Activated naive CD4-positive, alpha-beta T cell treated with anti-CD3 and anti-CD28 coated beads, Interleukin-2, amount 50 U/mL, for 72 hours (primary cell): ENCODE results near the gene CNDP1. TPM values are rescaled to one million over a fixed set of nuclear protein-coding genes. Genes with fewer than 3 reads are reported as not detected.
"Not testable (repeated sequence)": the region's sequence is repeated elsewhere in the genome, so short reads cannot be mapped to it uniquely, and the experiment has no call there.

Source experiments
- ATAC-seq, 2 donors: fragments of 150-1000 bp; cut with Tn5 transposase; 2 replicates each; pipeline ENCODE4 v1.10.0; 2021; ENCODE audit warnings: mild to moderate bottlenecking in 2 of 2, moderate library complexity in 2 of 2
- DNase-seq, 2 donors: peaks; one replicate each; pipeline ENCODE4 v3.0.0; 2021 to 2022; ENCODE audit warnings: low spot score in 2 of 2
- H3K27ac Mint-ChIP-seq, 2 donors: one replicate each; pipeline ENCODE4 v1.8.0; 2022; ENCODE audit warnings: mild to moderate bottlenecking in 2 of 2, mixed read lengths in 2 of 2
- H3K36me3 Mint-ChIP-seq, 2 donors: one replicate each; pipeline ENCODE4 v1.8.0; 2022; ENCODE audit warnings: mixed read lengths in 2 of 2
- H3K9me3 Mint-ChIP-seq, 2 donors: one replicate each; pipeline ENCODE4 v1.8.0; 2022; ENCODE audit warnings: mixed read lengths in 2 of 2
- total RNA-seq, 2 donors: library from RNA; stranded (reverse); gene quantifications; one replicate each; pipeline ENCODE4 v1.2.3, GENCODE V29; 2022

CNDP1 gene
- total RNA-seq, 2 donors from 2014 or later: 0.32 TPM; not detected in 1

DNA sequence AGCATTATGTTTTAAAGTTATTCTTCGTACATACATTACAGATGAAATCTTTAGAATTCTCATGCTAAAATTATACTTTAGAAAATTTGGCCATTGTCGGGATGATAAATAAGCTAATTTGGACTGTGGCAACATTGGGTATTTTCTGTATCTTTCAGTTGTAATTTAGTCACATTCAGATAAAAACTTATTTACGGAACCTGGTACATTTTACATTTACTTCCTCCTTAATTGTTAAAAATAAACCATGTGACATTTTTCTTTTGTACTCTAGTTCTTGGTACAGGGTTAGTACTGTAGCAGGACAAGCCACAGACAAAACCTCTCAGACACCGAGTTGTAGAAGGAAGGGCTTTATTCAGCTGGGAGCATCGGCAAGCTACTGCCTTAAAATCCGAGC lies 33.9 kb upstream of the CNDP1 start:
- Mint-ChIP-seq H3K36me3 (peaks cover 25 to 29% of the 10 kb centered on the region in 2 donors), H3K27ac (peak overlapping the region; percentile 92 to 96), H3K9me3 (no peaks in the 10 kb centered on the region)
- DNase-seq (no peak), ATAC-seq (no peak)

DNA sequence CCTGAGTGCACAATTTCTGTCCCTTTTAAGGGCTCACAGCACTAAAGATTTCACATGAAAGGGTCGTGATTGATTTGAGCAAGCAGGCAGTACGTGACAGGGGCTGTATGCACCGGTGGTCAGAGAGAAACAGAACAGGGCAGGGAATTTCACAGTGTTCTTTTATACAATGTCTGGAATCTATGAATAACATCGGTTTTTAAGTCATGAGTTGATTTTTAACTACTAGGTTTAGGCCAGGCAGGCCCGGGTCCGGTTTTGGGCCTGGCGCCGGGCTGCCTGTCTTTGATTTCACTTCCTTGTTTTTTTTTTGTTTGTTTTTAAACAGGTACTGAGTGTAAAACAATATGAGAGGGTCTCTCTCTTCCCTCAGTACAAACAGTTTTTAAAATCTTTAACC lies 33.5 kb upstream of the CNDP1 start:
- Mint-ChIP-seq H3K36me3 (peaks cover 25 to 29% of the 10 kb centered on the region in 2 donors), H3K27ac (peak overlapping the region; percentile 92 to 96)
- not testable (repeated sequence) for DNase-seq, H3K9me3 Mint-ChIP-seq, ATAC-seq

DNA sequence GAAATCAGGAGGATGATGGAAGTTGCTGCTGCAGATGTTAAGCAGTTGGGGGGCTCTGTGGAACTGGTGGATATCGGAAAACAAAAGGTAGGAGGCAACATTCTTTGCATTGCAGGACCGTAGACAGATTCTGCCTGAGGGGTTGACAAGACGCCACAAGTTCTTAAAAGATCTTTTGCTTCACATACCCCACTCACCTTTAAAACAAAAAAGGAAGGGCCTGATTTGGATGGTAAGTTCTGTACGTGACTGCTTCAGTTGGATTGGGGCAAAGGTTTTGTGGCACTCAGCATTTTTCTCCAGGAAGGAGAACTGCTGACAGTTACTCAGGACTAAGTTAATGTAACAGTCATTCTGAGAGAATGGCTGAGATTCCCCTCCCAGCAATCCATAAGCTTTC lies 32.9 kb upstream of the CNDP1 start:
- DNase-seq (no peak), ATAC-seq (no peak)
- Mint-ChIP-seq H3K36me3 (peaks cover 25 to 30% of the 10 kb centered on the region in 2 donors), H3K27ac (peak overlapping the region; percentile 92 to 96), H3K9me3 (no peaks in the 10 kb centered on the region)

DNA sequence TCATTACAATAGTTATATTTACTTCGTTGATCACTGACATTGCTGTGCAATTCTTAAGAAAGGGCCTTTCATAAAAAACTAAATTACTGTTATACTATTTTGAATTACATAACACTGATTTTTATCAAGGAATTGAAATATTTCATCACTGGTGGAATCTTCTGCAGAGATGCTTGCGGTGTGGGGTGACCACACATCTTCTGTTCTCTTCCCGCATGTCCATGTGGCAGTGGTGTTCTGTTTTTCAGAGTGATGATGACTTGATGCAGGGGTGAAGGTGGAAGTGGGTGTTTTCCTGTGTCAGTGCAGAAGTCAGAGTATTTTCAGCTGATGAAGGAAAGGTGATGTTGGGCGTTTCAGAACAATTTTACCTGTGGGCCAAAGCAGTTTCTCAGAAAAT lies 31.2 kb upstream of the CNDP1 start:
- ATAC-seq (no peak), DNase-seq (no peak)
- Mint-ChIP-seq H3K36me3 (peaks cover 32 to 33% of the 10 kb centered on the region in 2 donors), H3K27ac (peak overlapping the region; percentile 7 to 48), H3K9me3 (no peaks in the 10 kb centered on the region)

DNA sequence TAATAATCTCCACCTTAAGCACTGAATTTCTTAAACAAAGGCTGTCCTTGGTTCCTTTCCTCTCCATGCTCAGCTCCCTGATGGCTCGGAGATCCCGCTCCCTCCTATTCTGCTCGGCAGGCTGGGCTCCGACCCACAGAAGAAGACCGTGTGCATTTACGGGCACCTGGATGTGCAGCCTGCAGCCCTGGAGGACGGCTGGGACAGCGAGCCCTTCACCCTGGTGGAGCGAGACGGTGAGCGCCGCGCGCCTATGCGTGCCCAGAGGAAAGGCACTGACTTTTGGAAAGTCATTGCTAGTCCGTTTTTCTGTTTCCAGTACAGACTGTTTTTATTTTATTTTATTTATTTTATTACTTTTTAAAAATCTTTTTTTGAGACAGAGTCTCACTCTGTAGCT lies 28.5 kb upstream of the CNDP1 start:
- no peak for ATAC-seq
- Mint-ChIP-seq H3K9me3 (no peaks in the 10 kb centered on the region), H3K36me3 (peaks cover 23 to 26% of the 10 kb centered on the region in 2 donors), H3K27ac (no peak overlapping the region)
- no peak for DNase-seq

DNA sequence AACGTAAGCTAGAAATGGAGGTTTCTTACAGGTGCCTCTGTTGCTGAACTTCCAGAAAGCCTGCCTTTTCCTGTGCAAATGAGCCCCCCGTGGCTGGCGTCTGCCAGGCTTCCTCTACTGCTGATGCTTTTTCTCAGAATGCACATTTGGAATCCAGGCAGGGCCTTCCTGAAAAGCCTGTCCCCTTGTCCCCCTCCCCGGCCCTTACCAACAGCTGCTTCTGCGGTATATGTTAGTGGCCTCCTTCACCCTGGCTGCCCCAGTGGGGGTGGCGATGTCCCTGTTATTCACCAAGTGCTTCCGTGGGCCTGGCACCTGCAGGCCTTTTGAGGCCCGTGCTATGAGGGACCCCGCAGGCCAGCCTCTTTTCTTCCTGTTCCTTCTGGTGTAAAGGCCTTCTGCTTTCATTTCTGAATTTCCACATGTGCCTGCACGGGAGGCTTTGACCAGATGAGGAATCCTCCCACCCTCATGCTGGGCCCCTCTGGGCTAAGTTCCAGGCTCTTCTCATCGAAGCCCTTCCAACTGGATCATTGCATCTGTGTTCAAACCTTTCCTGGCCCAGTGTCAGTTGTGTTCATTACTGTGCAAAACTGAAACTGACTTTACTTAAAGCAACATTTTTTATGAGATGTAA lies 27.7 kb upstream of the CNDP1 start:
- no peaks in the 10 kb centered on the region for H3K9me3 Mint-ChIP-seq
- DNase-seq (no peak), ATAC-seq (no peak)
- H3K27ac Mint-ChIP-seq: peak overlapping the region in 1 of 2 donors; percentile 95
- peaks cover 16 to 20% of the 10 kb centered on the region in 2 donors for H3K36me3 Mint-ChIP-seq

DNA sequence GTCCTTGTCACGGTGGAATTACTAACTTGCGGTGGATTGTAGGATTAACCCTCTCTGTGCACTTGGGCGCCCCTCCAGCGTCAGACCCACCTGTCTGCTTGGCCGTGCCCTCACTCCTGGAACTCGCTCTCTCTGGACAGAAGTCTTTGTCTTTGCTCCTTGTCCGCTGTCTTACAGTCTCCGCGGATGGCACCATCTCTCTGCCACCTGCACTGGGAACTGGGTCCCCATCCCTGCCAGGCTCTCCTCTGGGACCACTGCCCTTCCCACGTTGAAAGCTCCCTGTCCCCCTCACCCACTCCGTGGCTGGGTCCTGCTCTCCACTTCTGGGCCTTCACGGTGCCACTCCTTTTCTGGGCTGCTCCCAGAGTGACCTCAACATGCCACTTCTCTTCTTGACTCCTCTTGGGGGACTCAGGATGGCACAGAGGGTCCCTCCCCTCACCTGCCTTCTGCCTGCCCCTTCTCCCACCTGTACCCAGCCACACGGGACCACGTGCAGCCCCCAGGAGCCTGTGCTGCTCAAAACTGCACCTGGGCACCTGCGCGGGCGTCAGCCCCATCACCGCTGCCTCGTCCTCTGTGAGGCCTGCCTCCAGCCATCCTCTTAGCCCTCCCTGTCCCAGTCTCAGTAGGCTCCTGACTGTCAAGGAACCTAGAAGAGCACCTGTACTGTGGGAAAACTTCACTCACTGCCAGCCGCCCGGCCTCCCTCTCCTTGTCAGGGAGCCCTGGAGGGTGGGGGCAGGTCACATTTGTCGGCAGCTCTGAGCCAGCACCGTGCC lies 27.0 kb upstream of the CNDP1 start:
- peaks cover 16 to 23% of the 10 kb centered on the region in 2 donors for H3K36me3 Mint-ChIP-seq
- peak overlapping the region in 1 of 2 donors; percentile 24 for H3K27ac Mint-ChIP-seq
- ATAC-seq (no peak), DNase-seq (no peak)
- H3K9me3 Mint-ChIP-seq: no peaks in the 10 kb centered on the region

DNA sequence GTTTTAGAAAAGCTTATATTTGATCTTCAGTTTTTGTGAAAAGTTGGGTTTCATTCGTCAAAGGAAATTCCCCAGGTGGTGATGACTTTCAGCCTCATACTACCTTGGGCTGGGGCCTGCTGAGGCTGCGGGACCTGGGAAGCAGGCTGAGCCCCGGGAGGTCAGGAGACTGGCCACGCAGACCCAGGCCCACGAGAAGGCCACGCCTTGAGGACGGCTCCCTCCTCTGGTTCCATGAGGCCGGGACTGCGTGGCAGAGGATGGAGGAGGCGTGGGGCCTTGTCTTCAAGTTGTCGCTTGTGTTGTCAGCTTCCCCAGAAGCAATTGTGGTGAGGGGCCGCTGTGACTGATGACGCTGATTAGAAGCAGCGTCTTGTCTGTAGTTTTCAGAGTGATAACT lies 26.4 kb upstream of the CNDP1 start:
- Mint-ChIP-seq H3K9me3 (no peaks in the 10 kb centered on the region), H3K36me3 (peaks cover 16 to 29% of the 10 kb centered on the region in 2 donors), H3K27ac (peak overlapping the region; percentile 24 to 65)
- ATAC-seq: no peak
- no peak for DNase-seq

DNA sequence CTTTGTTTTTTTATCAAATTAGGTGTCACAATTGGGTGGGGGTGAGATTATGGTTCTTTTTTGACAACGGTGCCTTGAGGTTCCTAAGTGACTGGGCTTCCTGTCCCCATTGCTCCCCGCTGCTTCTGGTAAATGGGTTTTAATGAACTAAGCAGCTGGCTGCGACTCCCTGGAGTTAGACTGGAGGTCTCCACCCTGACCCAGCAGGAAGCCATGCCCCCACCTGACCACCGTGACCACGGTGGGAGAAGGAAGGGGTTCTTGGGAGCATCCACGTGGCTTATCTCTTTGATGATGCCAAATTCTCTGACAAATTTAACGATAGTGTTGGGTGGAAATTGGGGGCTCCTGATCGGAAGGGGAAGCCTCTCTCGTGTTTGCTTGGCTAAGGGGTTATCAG lies 25.9 kb upstream of the CNDP1 start:
- H3K27ac Mint-ChIP-seq: peak overlapping the region; percentile 34 to 65
- no peak for DNase-seq
- no peak for ATAC-seq
- no peaks in the 10 kb centered on the region for H3K9me3 Mint-ChIP-seq
- peaks cover 16 to 29% of the 10 kb centered on the region in 2 donors for H3K36me3 Mint-ChIP-seq

DNA sequence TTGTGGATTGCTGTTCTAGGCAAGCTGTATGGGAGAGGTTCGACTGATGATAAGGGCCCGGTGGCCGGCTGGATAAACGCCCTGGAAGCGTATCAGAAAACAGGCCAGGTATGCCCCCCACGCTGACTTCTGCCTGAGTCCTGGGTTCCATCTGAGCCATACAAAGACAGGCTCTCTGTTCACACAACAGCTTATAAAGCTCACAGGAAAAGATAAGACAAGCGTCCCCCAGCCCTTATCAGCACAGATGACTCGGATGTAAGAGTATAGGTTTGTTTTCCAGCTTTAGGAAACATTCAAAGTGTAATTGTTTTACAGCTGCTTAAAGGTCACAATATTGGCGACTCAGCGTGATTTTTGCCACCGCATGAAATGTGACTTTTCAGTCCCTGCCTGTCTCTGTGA lies 25.5 kb upstream of the CNDP1 start:
- DNase-seq: peak in 1 of 2 donors; percentile 23
- H3K36me3 Mint-ChIP-seq: peaks cover 16 to 27% of the 10 kb centered on the region in 2 donors
- H3K9me3 Mint-ChIP-seq: no peaks in the 10 kb centered on the region
- ATAC-seq: no peak
- H3K27ac Mint-ChIP-seq: peak overlapping the region; percentile 29 to 34

DNA sequence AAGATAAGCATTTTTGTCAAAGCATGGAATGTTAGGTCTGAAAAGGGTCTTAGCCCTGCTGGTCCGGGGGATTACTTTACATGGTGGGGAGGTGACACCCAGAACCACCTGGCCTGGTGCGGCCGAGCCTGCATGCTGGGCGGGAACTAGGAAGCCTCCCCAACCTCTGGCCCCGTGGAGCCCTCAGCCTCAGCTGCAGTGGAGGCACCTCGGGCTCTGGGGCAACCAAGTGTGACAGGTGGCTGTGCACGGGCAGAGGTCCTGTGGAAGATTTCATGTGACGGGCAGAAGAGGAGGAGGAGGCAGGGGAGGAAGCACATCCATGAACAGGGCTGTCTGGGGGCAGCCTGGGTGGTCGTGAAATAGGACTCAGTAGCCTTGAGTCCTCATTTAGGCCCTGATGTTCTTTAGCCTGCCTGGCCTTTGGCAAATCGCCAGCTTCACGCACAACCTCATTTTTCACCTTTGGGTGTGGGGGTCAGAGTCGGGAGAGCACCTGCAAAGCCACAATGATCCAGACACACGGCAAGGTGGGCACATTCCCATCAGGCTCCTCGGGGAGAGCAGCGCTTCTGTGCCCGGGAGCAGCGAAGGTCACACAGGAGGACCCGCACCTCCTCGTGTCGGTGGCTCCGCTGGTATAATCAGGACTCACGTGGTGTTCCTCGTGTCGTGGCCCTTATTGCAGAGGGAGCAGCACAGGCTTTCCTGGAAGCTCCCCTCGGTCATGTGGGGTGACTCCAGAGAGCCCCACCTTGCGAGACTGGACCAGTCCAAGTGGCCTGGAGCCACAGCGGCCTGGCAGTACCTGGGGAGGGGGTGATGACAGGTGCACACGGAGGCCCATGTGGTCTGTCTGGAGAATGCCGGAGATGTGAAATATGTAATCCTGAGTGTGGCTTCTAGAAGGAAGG lies 24.2 kb upstream of the CNDP1 start:
- H3K9me3 Mint-ChIP-seq: no peaks in the 10 kb centered on the region

DNA sequence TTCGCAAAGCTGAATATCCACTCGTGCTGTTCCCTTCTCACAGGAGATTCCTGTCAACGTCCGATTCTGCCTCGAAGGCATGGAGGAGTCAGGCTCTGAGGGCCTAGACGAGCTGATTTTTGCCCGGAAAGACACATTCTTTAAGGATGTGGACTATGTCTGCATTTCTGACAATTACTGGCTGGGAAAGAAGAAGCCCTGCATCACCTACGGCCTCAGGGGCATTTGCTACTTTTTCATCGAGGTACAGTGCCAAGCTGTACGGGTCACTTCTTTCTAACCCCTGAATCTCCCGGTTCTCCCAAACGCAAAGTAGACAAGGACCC lies 23.6 kb upstream of the CNDP1 start:
- H3K27ac Mint-ChIP-seq: no peak overlapping the region
- no peak for ATAC-seq

More for the DNA sequence above, 24.2 kb upstream of the CNDP1 start:
- no peak for ATAC-seq
- Mint-ChIP-seq H3K36me3 (peaks cover 16 to 27% of the 10 kb centered on the region in 2 donors), H3K27ac (no peak overlapping the region)
- peak in 1 of 2 donors; percentile 35 for DNase-seq

DNA sequence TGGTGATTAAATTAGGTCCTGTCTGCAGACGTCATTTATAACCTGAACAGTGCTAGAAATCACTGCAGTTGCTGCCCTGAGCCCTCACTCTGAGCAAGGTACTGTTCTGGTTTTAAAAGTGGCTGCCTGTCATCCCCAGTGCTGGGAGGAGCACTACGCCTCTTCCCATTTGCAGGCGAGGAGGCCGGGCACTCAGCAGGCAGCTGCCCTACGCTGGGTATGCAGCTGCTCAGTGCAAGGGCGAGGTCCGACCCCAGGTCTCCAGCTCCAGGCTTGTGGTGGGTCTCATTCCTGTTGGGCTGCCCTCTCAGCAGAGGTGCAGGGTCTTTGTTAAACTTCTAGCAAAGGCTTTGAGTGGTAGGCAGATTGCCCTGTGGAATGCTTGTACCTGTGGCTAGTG lies 22.5 kb upstream of the CNDP1 start:
- DNase-seq (no peak), ATAC-seq (no peak)
- no peak overlapping the region for H3K27ac Mint-ChIP-seq
- peaks cover 11 to 22% of the 10 kb centered on the region in 2 donors for H3K36me3 Mint-ChIP-seq
- no peaks in the 10 kb centered on the region for H3K9me3 Mint-ChIP-seq

More for the DNA sequence above, 23.6 kb upstream of the CNDP1 start:
- H3K9me3 Mint-ChIP-seq: no peaks in the 10 kb centered on the region
- peaks cover 16 to 27% of the 10 kb centered on the region in 2 donors for H3K36me3 Mint-ChIP-seq
- DNase-seq: peak in 1 of 2 donors; percentile 9

DNA sequence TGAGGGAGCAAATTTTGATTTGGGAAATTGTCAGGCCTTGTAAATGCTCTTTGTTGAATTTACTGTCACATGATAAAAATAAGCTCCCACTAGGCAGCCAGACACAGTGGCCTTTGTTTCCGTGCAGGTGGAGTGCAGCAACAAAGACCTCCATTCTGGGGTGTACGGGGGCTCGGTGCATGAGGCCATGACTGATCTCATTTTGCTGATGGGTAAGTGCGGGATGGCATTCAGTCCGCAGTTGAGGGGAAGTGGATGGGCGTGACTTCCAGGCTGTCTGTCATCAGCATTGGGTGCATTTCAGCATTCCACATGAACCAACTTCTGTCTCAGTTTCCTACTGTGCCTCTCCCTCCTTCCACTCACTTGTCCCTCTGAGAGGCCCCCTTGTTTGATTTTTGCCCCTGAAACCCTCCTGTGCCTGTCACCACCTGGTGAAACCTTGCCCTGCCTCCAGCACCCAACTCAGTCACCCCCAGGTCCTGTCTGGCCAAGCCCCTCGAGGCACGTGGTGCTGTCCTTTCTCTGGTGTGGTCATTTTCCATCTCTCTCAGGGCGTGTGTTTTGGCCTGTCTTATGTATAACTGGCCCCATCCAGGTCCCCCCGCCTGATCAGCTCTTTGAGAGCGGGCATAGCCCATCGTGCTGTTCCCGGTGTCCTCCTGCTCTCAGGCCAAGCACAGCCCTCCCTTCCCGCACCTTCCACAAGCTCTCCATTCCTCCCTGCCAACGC lies 21.8 kb upstream of the CNDP1 start:
- no peaks in the 10 kb centered on the region for H3K9me3 Mint-ChIP-seq
- peaks cover 8 to 20% of the 10 kb centered on the region in 2 donors for H3K36me3 Mint-ChIP-seq
- no peak for DNase-seq
- H3K27ac Mint-ChIP-seq: no peak overlapping the region
- no peak for ATAC-seq

DNA sequence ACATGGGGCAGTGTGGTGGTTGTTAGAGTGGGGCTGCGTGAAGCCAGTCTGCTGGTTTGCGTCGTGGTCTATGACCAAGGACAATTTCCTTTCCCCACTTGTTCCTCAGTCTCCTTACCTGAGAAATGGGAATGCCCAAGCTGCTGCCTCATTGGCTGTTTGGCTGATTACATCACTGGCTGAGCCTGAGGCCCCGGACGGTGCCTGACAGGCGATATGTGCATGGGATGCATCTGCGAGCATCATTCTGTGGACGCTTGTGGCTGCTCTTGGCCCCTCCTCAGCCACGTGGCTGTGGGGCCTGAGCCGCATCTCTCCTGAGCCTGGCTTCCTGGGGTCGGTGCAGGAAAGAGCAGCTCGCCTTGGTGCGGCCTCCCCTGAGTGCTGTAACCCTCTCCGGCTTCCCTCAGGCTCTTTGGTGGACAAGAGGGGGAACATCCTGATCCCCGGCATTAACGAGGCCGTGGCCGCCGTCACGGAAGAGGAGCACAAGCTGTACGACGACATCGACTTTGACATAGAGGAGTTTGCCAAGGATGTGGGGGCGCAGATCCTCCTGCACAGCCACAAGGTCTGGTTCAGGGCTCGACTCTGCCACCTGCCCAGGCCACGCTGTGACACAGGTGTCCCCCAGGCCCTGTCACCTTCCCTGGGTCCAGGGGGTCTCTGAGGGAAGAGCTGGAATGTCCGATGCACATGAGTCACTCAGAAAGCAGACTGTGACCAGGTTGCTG lies 21.0 kb upstream of the CNDP1 start:
- no peaks in the 10 kb centered on the region for H3K9me3 Mint-ChIP-seq
- H3K36me3 Mint-ChIP-seq: peaks cover 8 to 21% of the 10 kb centered on the region in 2 donors
- no peak for DNase-seq
- no peak for ATAC-seq
- H3K27ac Mint-ChIP-seq: no peak overlapping the region

DNA sequence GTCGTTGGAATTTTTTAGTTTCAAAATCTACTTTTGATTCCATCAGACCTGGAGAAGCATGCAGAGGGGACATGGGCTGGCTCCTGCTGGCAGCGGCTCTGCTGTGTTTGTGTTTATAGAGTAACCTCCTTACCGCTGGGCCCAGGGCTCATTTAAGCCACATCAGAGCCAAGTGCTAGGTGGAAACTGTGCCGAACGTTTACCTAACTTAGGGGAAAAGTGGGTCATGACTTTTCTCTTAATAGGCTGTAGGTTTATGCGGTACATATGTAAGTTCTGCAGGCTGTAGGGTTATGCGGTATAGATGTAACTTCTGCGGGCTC lies 20.5 kb upstream of the CNDP1 start:
- ATAC-seq (no peak), DNase-seq (no peak)
- Mint-ChIP-seq H3K36me3 (peaks cover 12 to 21% of the 10 kb centered on the region in 2 donors), H3K9me3 (no peaks in the 10 kb centered on the region), H3K27ac (no peak overlapping the region)
